Measurements from ENCODE around the gene TXLNG. TPM values are rescaled to one million over a fixed set of nuclear protein-coding genes. Genes with fewer than 3 reads are reported as not detected.

The TXLNG gene
- total and polyA plus RNA-seq, 2 of the 4 experiments (the other 2 are of a cell fraction), result 7.0 to 9.7 TPM

- intact Hi-C loops (cut with micrococcal nuclease), result no loop called here
- dilution Hi-C loops (cut with HindIII; ENCODE audit: low sequenced_read_pairs, unreplicated experiment), result no loop called here
These were observed 67.3 kb downstream of the TXLNG start for GRCh38 chrX:16853537-16853936.

More at GRCh38 chrX:16853537-16853936, 67.3 kb downstream of the TXLNG start:
- no peak overlapping the region for H4K91ac ChIP-seq (ENCODE audit: insufficient read depth, low read depth, low read length)
- no peak overlapping the region for H2AK9ac ChIP-seq (replicated peaks; ENCODE audit: low read depth, low read length, poor library complexity)
- BruUV-seq (replicated peaks), result no TSS peak
- no peak overlapping the region for H2BK5ac ChIP-seq (ENCODE audit: low read depth, low read length, poor library complexity, severe bottlenecking)
- no peak for TF ChIP-seq POLR2A (IDR thresholded peaks at IDR 0.05; ENCODE audit: low read depth, low read length)
- no peak for TF ChIP-seq CEBPB (IDR thresholded peaks at IDR 0.05; ENCODE audit: low read depth, low read length)
- no peak for TF ChIP-seq ELK1 (IDR thresholded peaks at IDR 0.05; ENCODE audit: borderline replicate concordance, low read depth, low read length)
- TF ChIP-seq USF2 (IDR thresholded peaks at IDR 0.05; ENCODE audit: low read depth, low read length), result no peak
- no peak for TF ChIP-seq BHLHE40 (IDR thresholded peaks at IDR 0.05; ENCODE audit: low read depth, low read length)
- H3K9me1 ChIP-seq (ENCODE audit: insufficient read depth, low read length), result 0 out of 2 replicates have a peak, but pooled peaks cover 3% of the 10 kb centered on the region
- H3K27ac ChIP-seq (ENCODE audit: insufficient read depth, low read length), result no peak overlapping the region
- ATAC-seq (ENCODE audit: low read depth), result no peak
- H2BK120ac ChIP-seq (ENCODE audit: low read depth, low read length), result no peak overlapping the region
- peaks cover 11% of the 10 kb centered on the region; the same call in 1 of the 2 replicates for H4K20me1 ChIP-seq (ENCODE audit: insufficient read depth, low read length)
- H2AFZ ChIP-seq (replicated peaks; ENCODE audit: low read length, poor library complexity), result no peak overlapping the region
- in situ Hi-C loops (cut with MboI; ENCODE audit: low sequenced_read_pairs), result no loop called here
- H3K4me1 ChIP-seq (ENCODE audit: control insufficient read depth, insufficient read depth, low read length), result no peaks in the 10 kb centered on the region
- H4K8ac ChIP-seq (ENCODE audit: low read depth in 2 of 2, low read length in 2 of 2), result no peak overlapping the region
- H3K9me3 ChIP-seq (ENCODE audit: control insufficient read depth, insufficient read depth, low read length), result peaks cover 2% of the 10 kb centered on the region
- H3K4me3 ChIP-seq (ENCODE audit: insufficient read depth, low read depth, low read length), result no peak overlapping the region
- H2BK20ac ChIP-seq (ENCODE audit: low read depth, low read length), result no peak overlapping the region
- ChIA-PET CTCF (interaction anchor here (0.6 kb wide), 1 partner anchor 103 kb away, joined by 3 read pairs; no protein-coding TSS in a partner anchor), POLR2A (ENCODE audit: unreplicated experiment) (no interaction called here)
- no peak overlapping the region for H2AK5ac ChIP-seq (ENCODE audit: low read depth, low read length)
- 80% methylated on average over 1 of the region's 3 CpGs; no CpG with 5 or more reads in 1 of the 2 experiments for WGBS, 2 experiments (ENCODE audit: extremely low coverage in 2 of 2, insufficient read length in 1 of 2)
- no peak overlapping the region for H3K9ac ChIP-seq (ENCODE audit: low read depth, low read length)
- peaks cover 26% of the 10 kb centered on the region for H3K36me3 ChIP-seq (ENCODE audit: control insufficient read depth, insufficient read depth, low read length)
- no peak overlapping the region for H3K18ac ChIP-seq (ENCODE audit: low read depth, low read length)
- no peak overlapping the region for H2BK15ac ChIP-seq (ENCODE audit: low read depth, low read length)
- H3K79me1 ChIP-seq (ENCODE audit: low read depth in 1 of 2, low read length in 2 of 2), result peaks cover 9 to 20% of the 10 kb centered on the region in 2 experiments; a peak in 2 of 4 replicates
- no peaks in the 10 kb centered on the region for H3K27me3 ChIP-seq (ENCODE audit: control insufficient read depth, insufficient read depth, low read length)
- no peak overlapping the region for H3K4ac ChIP-seq (ENCODE audit: low read depth, low read length)
- no peak overlapping the region for H3K56ac ChIP-seq (ENCODE audit: extremely low read depth, insufficient read depth, low read length)
- DNase-seq, result peak; percentile 46
- no peak overlapping the region for H4K5ac ChIP-seq (ENCODE audit: low read depth, low read length)
- no peak overlapping the region for H3K23ac ChIP-seq (ENCODE audit: low read depth, low read length)
- no peak overlapping the region for H3K4me2 ChIP-seq (ENCODE audit: low read depth, low read length)
- H3K14ac ChIP-seq (replicated peaks; ENCODE audit: low read depth, low read length), result no peak overlapping the region

Data from IMR-90 (cell line).